GF-D8 (cell line): ENCODE data around the gene PBX3.
"Not testable (repeated sequence)": the region's sequence is repeated elsewhere in the genome, so short reads cannot be mapped to it uniquely, and the experiment has no call there.

ENCODE experiments used
- DNase-seq: peaks from one replicate; lab custom pipeline; 2025; lab: John Stamatoyannopoulos, UW

The PBX3 gene

GRCh38 chr9:125778538-125779219 is 31.5 kb downstream of the PBX3 start:
- DNase-seq = not testable (repeated sequence)

GRCh38 chr9:125779220-125779565 is 32.0 kb downstream of the PBX3 start:
- not testable (repeated sequence) for DNase-seq

GRCh38 chr9:125782718-125783117 is 35.5 kb downstream of the PBX3 start:
- no peak for DNase-seq

GRCh38 chr9:125784286-125785049 is 37.3 kb downstream of the PBX3 start:
- DNase-seq = no peak

GRCh38 chr9:125785248-125785751 is 38.1 kb downstream of the PBX3 start:
- DNase-seq = no peak

GRCh38 chr9:125787715-125788114 is 40.5 kb downstream of the PBX3 start:
- DNase-seq = no peak

- DNase-seq = no peak
These were observed 42.0 kb downstream of the PBX3 start for GRCh38 chr9:125789196-125789595.

GRCh38 chr9:125794708-125795107 is 47.5 kb downstream of the PBX3 start:
- no peak for DNase-seq

- DNase-seq = no peak
These were observed 48.9 kb downstream of the PBX3 start for GRCh38 chr9:125795970-125796596.

- DNase-seq = no peak
These were observed 50.8 kb downstream of the PBX3 start for GRCh38 chr9:125797930-125798329.

- DNase-seq = no peak
These were observed 56.4 kb downstream of the PBX3 start for GRCh38 chr9:125803526-125803925.

- no peak for DNase-seq
These were observed 57.9 kb downstream of the PBX3 start for GRCh38 chr9:125805057-125805456.

GRCh38 chr9:125805586-125805985 is 58.4 kb downstream of the PBX3 start:
- DNase-seq = no peak

- DNase-seq = no peak
These were observed 59.9 kb downstream of the PBX3 start for GRCh38 chr9:125807079-125807478.

- DNase-seq = no peak
These were observed 63.0 kb downstream of the PBX3 start for GRCh38 chr9:125810161-125810560.

- no peak for DNase-seq
These were observed 63.8 kb downstream of the PBX3 start for GRCh38 chr9:125811002-125811401.

GRCh38 chr9:125812403-125812802 is 65.2 kb downstream of the PBX3 start:
- DNase-seq = no peak

GRCh38 chr9:125815568-125815967 is 68.4 kb downstream of the PBX3 start:
- DNase-seq = no peak

GRCh38 chr9:125816321-125816720 is 69.1 kb downstream of the PBX3 start:
- no peak for DNase-seq

GRCh38 chr9:125820100-125820804 is 73.1 kb downstream of the PBX3 start:
- no peak for DNase-seq

GRCh38 chr9:125821078-125821477 is 73.9 kb downstream of the PBX3 start:
- no peak for DNase-seq

- no peak for DNase-seq
These were observed 75.0 kb downstream of the PBX3 start for GRCh38 chr9:125822160-125822559.
